Left colon (tissue), 2 donors: ENCODE measurements around the gene TP53BP1. TPM values are rescaled to one million over a fixed set of nuclear protein-coding genes. Genes with fewer than 3 reads are reported as not detected.

Experiments used
- ATAC-seq: fragments of 200-7000 bp; cut with Tn5 transposase; one replicate; pipeline ENCODE4 v1.9.1; 2020; ENCODE audit warnings: mild to moderate bottlenecking, moderate library complexity
- DNase-seq, 2 donors: peaks; one replicate each; pipeline ENCODE4 v3.0.0-alpha.2; 2020
- intact Hi-C, 2 donors: fragments of 100-400 bp; cut with DNase I in 1 of 2; cut with micrococcal nuclease in 1 of 2; formaldehyde crosslinking; loops; one replicate each; pipeline versions ENCODE4 v1.11.2 to v1.14.0; 2022; cut with DNase I, micrococcal nuclease
- total RNA-seq, 2 donors: library from RNA; stranded (reverse); fragmentation: NEBNext Ultra II Directional; extraction: Animal tissue kit (Norgen Biotek cat#: 25700); gene quantifications; one replicate each; pipeline ENCODE4 v1.2.1, GENCODE V29; 2021
- donor health status: DM: no; HTN: no; CAD: no.
- donor health status: DM: yes; HTN: yes; CAD: no.

TP53BP1 gene
- total RNA-seq, 2 donors from 2014 or later, result 26.9 to 32.0 TPM

DNA sequence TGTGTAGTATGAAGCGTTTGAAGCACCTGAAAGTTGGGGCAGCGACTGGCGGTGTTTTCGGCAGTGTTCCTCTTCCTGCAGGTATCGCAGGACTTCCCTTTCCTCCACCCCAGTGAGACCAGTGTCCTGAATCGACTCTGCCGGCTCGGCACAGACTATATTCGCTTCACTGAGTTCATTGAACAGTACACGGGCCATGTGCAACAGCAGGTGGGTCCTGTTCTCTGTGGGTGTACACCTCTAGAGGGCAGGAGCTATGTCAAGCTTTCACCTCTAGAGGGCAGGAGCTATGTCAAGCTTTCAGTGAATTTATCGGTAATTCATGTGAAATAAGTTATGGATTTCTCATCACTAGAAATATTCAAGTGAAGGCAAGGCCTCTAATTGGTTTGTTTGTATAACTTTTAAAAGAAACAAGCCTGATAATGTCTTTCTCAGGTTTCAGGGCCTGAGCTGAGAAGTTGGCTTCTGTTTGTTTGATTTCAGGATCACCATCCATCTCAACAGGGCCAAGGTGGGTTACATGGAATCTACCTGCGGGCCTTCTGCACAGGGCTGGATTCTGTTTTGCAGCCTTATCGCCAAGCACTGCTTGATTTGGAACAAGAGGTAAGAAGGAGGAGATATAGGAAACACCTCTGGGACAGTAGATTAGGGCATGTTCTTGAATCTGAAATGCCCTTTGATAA, 116.8 kb downstream of the TP53BP1 start:
- DNase-seq (peak in 1 of 2 donors; percentile 25), ATAC-seq (peak; percentile 28)
- intact Hi-C loops, result no loop called here

- intact Hi-C loops, result no loop called here
- peak; percentile 76 to 77 for DNase-seq
Observed at GRCh38 chr15:43370975-43371974, 121.7 kb downstream of the TP53BP1 start, which contains the start of the genes TUBGCP4 and ZSCAN29. TSS of gene TUBGCP4 (plus strand) at chr15:43371101. CDS start at chr15:43371355, 254 bp downstream. TSS of gene ZSCAN29 (minus strand) at chr15:43371043. CDS start at chr15:43369913, 1,130 bp downstream.

GRCh38 chr15:43370310-43370974, 122.5 kb downstream of the TP53BP1 start:
- peak; percentile 27 for DNase-seq
- peak; percentile 64 for ATAC-seq
- intact Hi-C loops, result no loop called here

More at GRCh38 chr15:43370975-43371974, 121.7 kb downstream of the TP53BP1 start, which contains the start of the genes TUBGCP4 and ZSCAN29:
- peak; percentile 91 for ATAC-seq

GRCh38 chr15:43361313-43361903, 131.5 kb downstream of the TP53BP1 start:
- intact Hi-C loops, result no loop called here
- ATAC-seq (no peak), DNase-seq (no peak)

DNA sequence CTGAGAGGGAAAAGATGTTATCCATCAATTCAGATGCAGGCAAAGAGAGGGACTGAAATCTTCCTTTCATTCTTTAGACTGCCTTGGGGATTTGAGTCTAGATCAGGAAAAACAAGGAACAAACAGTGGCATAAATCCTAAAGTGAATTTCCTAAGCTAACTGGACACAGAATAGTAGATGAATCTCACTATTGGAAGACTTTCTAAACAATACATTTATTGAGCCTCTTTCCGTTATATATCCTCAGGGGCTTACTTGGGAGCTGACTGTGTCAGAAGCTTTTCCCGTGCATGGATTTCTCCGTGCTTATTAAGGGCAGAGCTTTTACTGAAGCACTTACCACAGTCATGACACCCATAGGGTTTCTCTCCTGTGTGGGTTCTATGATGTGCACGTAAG, 132.1 kb downstream of the TP53BP1 start:
- DNase-seq (no peak), ATAC-seq (no peak)
- intact Hi-C loops, result no loop called here

Other genes with a start within 250 kb of the TP53BP1 start
- not detected for gene TGM5, start 226.2 kb downstream of the TP53BP1 start, total RNA-seq
- not detected for gene TGM7, start 190.9 kb downstream of the TP53BP1 start, total RNA-seq
- 1 to 10 TPM; 5.3 to 6.3 TPM for gene LCMT2, start 162.6 kb downstream of the TP53BP1 start, total RNA-seq
- 10 to 100 TPM; 28.6 to 29.6 TPM for gene ZSCAN29, start 122.1 kb downstream of the TP53BP1 start, total RNA-seq
- 10 to 100 TPM; 18.6 to 23.7 TPM for gene TUBGCP4, start 122.1 kb downstream of the TP53BP1 start, total RNA-seq
- gene MAP1A, start 24.5 kb upstream of the TP53BP1 start, total RNA-seq, result 1 to 10 TPM; 1.9 to 7.4 TPM
- gene PPIP5K1, start 97.1 kb upstream of the TP53BP1 start, total RNA-seq, result 100 to 1,000 TPM in 1 of 2 donors, 10 to 100 TPM in 1; 91.1 to 139 TPM
- 100 to 1,000 TPM; 168 to 277 TPM for gene CKMT1B, start 100.9 kb upstream of the TP53BP1 start, total RNA-seq
- gene STRC, start 125.6 kb upstream of the TP53BP1 start, total RNA-seq, result 1 to 10 TPM in 1 of 2 donors, under 1 TPM in 1; 0.67 to 1.4 TPM
- 10 to 100 TPM in 1 of 2 donors, 1 to 10 TPM in 1; 9.0 to 11.8 TPM for gene CATSPER2, start 155.7 kb upstream of the TP53BP1 start, total RNA-seq
- 100 to 1,000 TPM; 162 to 229 TPM for gene CKMT1A, start 200.7 kb upstream of the TP53BP1 start, total RNA-seq